Endothelial cell of umbilical vein (primary cell): ENCODE results near the gene MAPRE2. TPM values are rescaled to one million over a fixed set of nuclear protein-coding genes. Genes with fewer than 3 reads are reported as not detected.

ENCODE experiments used
- BruUV-seq: library from RNA; stranded (reverse); fragments of 400-500 nt; replicated peaks from 2 replicates; lab custom pipeline; 2021; lab: Mats Ljungman, UMichigan
- CTCF ChIA-PET: fragments of 300-600, 350-600 bp; sonication (Branson Sonifier 250); formaldehyde crosslinking; loops from one replicate; lab custom pipeline; 2021; ENCODE audit warnings: antibody characterized with exemption, inconsistent platforms; lab: Charles Lee
- POLR2A ChIA-PET: fragments of 300-600, 350-600 bp; sonication (Branson Sonifier 250); formaldehyde crosslinking; loops from one replicate; lab custom pipeline; 2021; ENCODE audit warnings: antibody characterized with exemption, inconsistent platforms; lab: Charles Lee
- DNase-seq: peaks from one replicate; pipeline ENCODE4 v3.0.0-alpha.2; 2011; ENCODE audit warnings: low read depth, low spot score
- FAIRE-seq: peaks from 2 replicates; lab custom pipeline; 2011; peaks lifted over from hg19 to GRCh38; lab: Jason Lieb, UNC
- H2AFZ ChIP-seq: 2 replicates; pipeline ENCODE4 v1.6.0; 2012; ENCODE audit warnings: low read depth, low read length, control low read depth, inconsistent platforms
- H3K27ac ChIP-seq: 2 replicates; pipeline ENCODE4 v1.5.1; 2011; ENCODE audit warnings: low read depth, mild to moderate bottlenecking, control low read depth, low read length, moderate library complexity; ENCODE audit not compliant: insufficient read depth
- H3K27me3 ChIP-seq, 2 experiments: 2 replicates each; pipeline versions ENCODE4 v1.6.0 to v1.6.1; 2011; ENCODE audit warnings: low read length in 2 of 2, mixed read lengths in 1 of 2; ENCODE audit not compliant: control insufficient read depth in 2 of 2, insufficient read depth in 2 of 2
- H3K36me3 ChIP-seq, 2 experiments: 2 replicates in 1 of 2; 3 replicates in 1 of 2; pipeline ENCODE4 v1.5.1; 2011; ENCODE audit warnings: low read length in 2 of 2, mild to moderate bottlenecking in 1 of 2, moderate library complexity in 1 of 2; ENCODE audit not compliant: control insufficient read depth in 2 of 2, insufficient read depth in 2 of 2; ENCODE audit errors: extremely low read depth in 1 of 2
- H3K4me1 ChIP-seq: 3 replicates; pipeline ENCODE4 v1.5.1; 2011; ENCODE audit warnings: mild to moderate bottlenecking, low read length; ENCODE audit not compliant: control insufficient read depth, insufficient read depth; ENCODE audit errors: extremely low read depth
- H3K4me2 ChIP-seq: 2 replicates; pipeline ENCODE4 v1.6.1; 2011; ENCODE audit warnings: low read length, control low read depth, mixed read lengths; ENCODE audit not compliant: insufficient read depth
- H3K4me3 ChIP-seq, 3 experiments: fragments of 200-600 bp in 1 of 3; sonication (generic), shearing (Covaris generic) in 1 of 3; replicated peaks in 1 of 3; 2 replicates each; pipeline ENCODE4 v1.5.1; 2011 to 2016; ENCODE audit warnings: control low read depth in 3 of 3, low read length in 3 of 3, mild to moderate bottlenecking in 2 of 3, inconsistent platforms in 1 of 3, low read depth in 1 of 3, moderate library complexity in 1 of 3; ENCODE audit not compliant: insufficient read depth in 1 of 3
- H3K79me2 ChIP-seq: 2 replicates; pipeline ENCODE4 v1.6.0; 2012; ENCODE audit warnings: low read length, inconsistent platforms; ENCODE audit not compliant: control insufficient read depth, insufficient read depth
- H3K9ac ChIP-seq: replicated peaks from 2 replicates; pipeline ENCODE3; 2011; ENCODE audit warnings: low read length, control low read depth; ENCODE audit not compliant: insufficient read depth; ENCODE audit errors: extremely low read depth
- H3K9me1 ChIP-seq: replicated peaks from 3 replicates; pipeline ENCODE4 v1.6.0; 2011; ENCODE audit warnings: mild to moderate bottlenecking, low read length; ENCODE audit not compliant: control insufficient read depth, insufficient read depth; ENCODE audit errors: extremely low read depth
- H3K9me3 ChIP-seq: replicated peaks from 2 replicates; pipeline ENCODE4 v1.5.1; 2012; ENCODE audit warnings: low read length, inconsistent platforms; ENCODE audit not compliant: control insufficient read depth, insufficient read depth
- H4K20me1 ChIP-seq: replicated peaks from 2 replicates; pipeline ENCODE3; 2011; ENCODE audit warnings: mild to moderate bottlenecking, low read length; ENCODE audit not compliant: control insufficient read depth, insufficient read depth; ENCODE audit errors: extremely low read depth
- CTCF ChIP-seq, 2 donors: IDR thresholded peaks; 1 replicate in 1 of 2; 2 replicates in 1 of 2; pipeline ENCODE4 v1.5.1; 2011; ENCODE audit warnings: low read length in 2 of 2, mild to moderate bottlenecking in 2 of 2, moderate library complexity in 2 of 2, control low read depth in 1 of 2, inconsistent platforms in 1 of 2, low read depth in 1 of 2; ENCODE audit not compliant: insufficient read depth in 1 of 2; ENCODE audit errors: extremely low read depth in 1 of 2
- EZH2 ChIP-seq: IDR thresholded peaks from 2 replicates; pipeline ENCODE4 v1.6.1; 2012; ENCODE audit warnings: borderline replicate concordance, low read depth, mild to moderate bottlenecking, moderate library complexity, low read length, inconsistent platforms; ENCODE audit not compliant: severe bottlenecking
- FOS ChIP-seq: IDR thresholded peaks from 2 replicates; pipeline ENCODE4 v1.6.1; 2011; ENCODE audit warnings: mild to moderate bottlenecking, low read length, moderate library complexity, borderline replicate concordance; ENCODE audit not compliant: insufficient read depth
- GATA2 ChIP-seq: IDR thresholded peaks from 2 replicates; pipeline ENCODE4 v1.7.0; 2011; ENCODE audit warnings: low read depth, mild to moderate bottlenecking, moderate library complexity, mixed read lengths, low read length; ENCODE audit not compliant: insufficient read length, insufficient read depth
- JUN ChIP-seq: IDR thresholded peaks from 2 replicates; pipeline ENCODE4 v1.6.1; 2011; ENCODE audit warnings: borderline replicate concordance, low read depth; ENCODE audit not compliant: insufficient read length, insufficient read depth
- MYC ChIP-seq: IDR thresholded peaks from one replicate; pipeline ENCODE4 v1.6.1; 2011; ENCODE audit warnings: mild to moderate bottlenecking, low read depth, low read length
- POLR2A ChIP-seq: IDR thresholded peaks from 2 replicates; pipeline ENCODE4 v1.6.1; 2012; ENCODE audit warnings: low read depth, mild to moderate bottlenecking, control low read depth, low read length
- POLR2AphosphoS5 ChIP-seq: IDR thresholded peaks from 2 replicates; pipeline ENCODE4 v1.6.1; 2012; ENCODE audit warnings: low read depth, mild to moderate bottlenecking, control low read depth, low read length, moderate library complexity; ENCODE audit not compliant: insufficient read depth
- dilution Hi-C: fragments of 300-500 bp; cut with MboI; formaldehyde crosslinking; loops from one replicate; pipeline ENCODE4 v1.15.0; 2019; ENCODE audit warnings: low sequenced_read_pairs; ENCODE audit not compliant: extremely low pct_ligation_motif_present
- intact Hi-C: fragments of 100-400 bp; cut with micrococcal nuclease; formaldehyde crosslinking; loops from one replicate; pipeline ENCODE4 v1.10.0; 2022
- polyA plus RNA-seq, 4 experiments: library from polyadenylated mRNA; depleted of rRNA in 3 of 4; stranded (reverse) in 3 of 4; unstranded in 1 of 4; fragments of >200 nt; gene quantifications; 2 replicates each; pipeline versions ENCODE4 v1.2.1 to v1.2.3, GENCODE V29; 2011 to 2012; ENCODE audit warnings: missing spikeins in 1 of 4
- total RNA-seq: library from RNA; stranded (reverse); gene quantifications from 2 replicates; pipeline ENCODE4 v1.2.3, GENCODE V29; 2021
- TF ChIP-seq, protein P1 (sequence below): IDR thresholded peaks from 2 replicates; pipeline ENCODE4 v1.6.1; 2011; ENCODE audit not compliant: insufficient read depth, insufficient read length

MAPRE2 gene
- total and polyA plus RNA-seq, 2 donors (not counting 3 experiments of a cell fraction or from before 2014, with no cell fraction given) = 117 to 148 TPM

- dilution Hi-C loops (no loop called here), intact Hi-C loops (no loop called here)
- H3K9ac ChIP-seq = no peak overlapping the region
- no peaks in the 10 kb centered on the region for H3K9me1 ChIP-seq
- no peak overlapping the region for H3K27ac ChIP-seq
- H3K9me3 ChIP-seq = no peaks in the 10 kb centered on the region
- no TSS peak for BruUV-seq
- H2AFZ ChIP-seq = no peak overlapping the region
- H4K20me1 ChIP-seq = no peaks in the 10 kb centered on the region
- peaks cover 24 to 40% of the 10 kb centered on the region in 2 experiments for H3K36me3 ChIP-seq
- ChIA-PET CTCF (interaction anchor here (2.5 kb wide), 1 partner anchor 133 kb away, joined by 10 read pairs; no protein-coding TSS in a partner anchor), POLR2A (no interaction called here)
- no peaks in the 10 kb centered on the region for H3K79me2 ChIP-seq
- no peak for TF ChIP-seq MYC
- no peak for TF ChIP-seq POLR2A
- TF ChIP-seq EZH2 = no peak
- TF ChIP-seq, protein P1, sequence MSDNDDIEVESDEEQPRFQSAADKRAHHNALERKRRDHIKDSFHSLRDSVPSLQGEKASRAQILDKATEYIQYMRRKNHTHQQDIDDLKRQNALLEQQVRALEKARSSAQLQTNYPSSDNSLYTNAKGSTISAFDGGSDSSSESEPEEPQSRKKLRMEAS = no peak
- no peak for TF ChIP-seq POLR2AphosphoS5
- TF ChIP-seq CTCF (IDR thresholded peaks at IDR 0.05; ENCODE audit: extremely low read depth in 1 of 2, insufficient read depth in 1 of 2, low read depth in 1 of 2, low read length in 2 of 2) = no peak
- no peak for TF ChIP-seq GATA2
- TF ChIP-seq FOS = no peak
- TF ChIP-seq JUN = no peak
- DNase-seq (no peak), FAIRE-seq (no peak)
- H3K4me3 ChIP-seq = no peak overlapping the region
- no peaks in the 10 kb centered on the region for H3K27me3 ChIP-seq
- H3K4me1 ChIP-seq = no peaks in the 10 kb centered on the region
- no peak overlapping the region for H3K4me2 ChIP-seq
Observed at GRCh38 chr18:35139517-35139916, 98.3 kb downstream of the MAPRE2 start.
